Measurements from ENCODE around the gene SMYD5.
"Not testable (repeated sequence)": the region's sequence is repeated elsewhere in the genome, so short reads cannot be mapped to it uniquely, and the experiment has no call there.

Gene SMYD5

GRCh38 chr2:73262108-73262651 is 48.1 kb downstream of the SMYD5 start:
- DNase-seq, result no peak

GRCh38 chr2:73262691-73263429 is 48.8 kb downstream of the SMYD5 start:
- DNase-seq, result not testable (repeated sequence)

GRCh38 chr2:73263540-73264331 is 49.7 kb downstream of the SMYD5 start:
- no peak for DNase-seq

GRCh38 chr2:73264332-73264606 is 50.2 kb downstream of the SMYD5 start:
- DNase-seq, result no peak

- no peak for DNase-seq
Observed at GRCh38 chr2:73264783-73265182, 50.7 kb downstream of the SMYD5 start.

- DNase-seq, result no peak
Observed at GRCh38 chr2:73265298-73266060, 51.4 kb downstream of the SMYD5 start.

GRCh38 chr2:73266061-73266901 is 52.2 kb downstream of the SMYD5 start:
- DNase-seq, result peak; percentile 12

GRCh38 chr2:73267008-73267407 is 53.0 kb downstream of the SMYD5 start:
- no peak for DNase-seq

- no peak for DNase-seq
Observed at GRCh38 chr2:73268366-73268829, 54.4 kb downstream of the SMYD5 start.

GRCh38 chr2:73268830-73269685 is 55.0 kb downstream of the SMYD5 start:
- DNase-seq, result peak; percentile 25

- DNase-seq, result no peak
Observed at GRCh38 chr2:73269686-73270465, 55.8 kb downstream of the SMYD5 start.

GRCh38 chr2:73272270-73272669 is 58.2 kb downstream of the SMYD5 start:
- DNase-seq, result no peak

All from fibroblast of skin of right biceps (primary cell).